ENCODE measurements around the gene ARRB1.

ARRB1 gene

DNA sequence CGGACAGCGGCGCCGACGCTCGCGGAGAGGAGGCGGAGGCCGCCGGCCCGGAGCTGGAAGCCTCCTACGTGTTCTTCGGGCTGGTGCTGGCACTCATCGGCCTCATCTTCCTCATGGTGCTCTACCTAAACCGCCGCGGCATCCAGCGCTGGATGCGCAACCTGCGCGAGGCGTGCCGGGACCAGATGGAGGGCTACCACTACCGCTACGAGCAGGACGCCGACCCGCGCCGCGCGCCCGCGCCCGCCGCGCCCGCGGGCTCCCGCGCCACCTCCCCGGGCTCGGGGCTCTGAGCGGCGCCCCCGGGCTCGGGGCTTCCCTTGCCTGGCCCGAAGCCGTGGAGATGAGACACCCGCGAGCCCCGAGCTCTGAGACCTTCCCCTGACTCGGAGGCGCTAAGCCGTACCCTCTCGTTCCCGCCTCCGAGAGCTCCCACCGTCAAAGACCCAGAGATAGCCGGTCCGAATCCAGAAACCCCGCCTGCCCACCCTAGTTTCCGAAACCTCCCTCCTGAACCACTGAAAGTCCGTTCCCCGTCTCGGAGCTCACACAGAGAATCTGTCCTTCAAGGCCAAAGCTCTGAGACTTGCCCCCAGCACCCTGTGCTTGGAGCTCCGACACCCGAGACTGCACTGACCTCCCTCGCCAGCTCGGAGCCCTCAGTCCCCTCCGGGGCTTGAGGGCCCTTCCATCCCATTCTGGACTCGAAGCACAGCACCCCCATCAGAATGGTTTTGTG, 109.4 kb downstream of the ARRB1 start:
- Histone ChIP-seq H3K9me2 (replicated peaks; ENCODE audit: insufficient read depth, low read length) (no peaks in the 10 kb centered on the region), H3K4me3 (ENCODE audit: low read length) (peak overlapping the region; percentile 56; the same call in 1 of the 2 replicates), H3K27ac (ENCODE audit: low read length) (no peak overlapping the region), H3K9me3 (replicated peaks; ENCODE audit: insufficient read depth, low read length) (no peaks in the 10 kb centered on the region), H3K4me1 (ENCODE audit: low read length) (0 out of 2 replicates have a peak, but pooled peaks cover 3% of the 10 kb centered on the region), H3K36me3 (replicated peaks; ENCODE audit: insufficient read depth, low read length) (no peaks in the 10 kb centered on the region), H4K20me1 (ENCODE audit: insufficient read depth, low read length) (0 out of 2 replicates have a peak, but pooled peaks cover 3% of the 10 kb centered on the region), H3K79me2 (ENCODE audit: low read length) (no peaks in the 10 kb centered on the region), H3K9ac (ENCODE audit: low read length) (no peak overlapping the region), H3K27me3 (replicated peaks; ENCODE audit: insufficient read depth, low read length) (peaks cover 66% of the 10 kb centered on the region), H2AFZ (ENCODE audit: low read length) (peak overlapping the region; percentile 67; the same call in 1 of the 2 replicates), H3F3A (ENCODE audit: insufficient read depth, low read length) (no peaks in the 10 kb centered on the region), H3K4me2 (ENCODE audit: low read depth, low read length) (peak overlapping the region; percentile 92)
- no peak for DNase-seq
- TF ChIP-seq EZH2 (optimal IDR thresholded peaks at IDR 0.05; ENCODE audit: low read depth, low read length) (no peak), EZH2phosphoT487 (IDR thresholded peaks at IDR 0.05; ENCODE audit: low read length) (no peak)
- TF ChIP-seq, protein P1, sequence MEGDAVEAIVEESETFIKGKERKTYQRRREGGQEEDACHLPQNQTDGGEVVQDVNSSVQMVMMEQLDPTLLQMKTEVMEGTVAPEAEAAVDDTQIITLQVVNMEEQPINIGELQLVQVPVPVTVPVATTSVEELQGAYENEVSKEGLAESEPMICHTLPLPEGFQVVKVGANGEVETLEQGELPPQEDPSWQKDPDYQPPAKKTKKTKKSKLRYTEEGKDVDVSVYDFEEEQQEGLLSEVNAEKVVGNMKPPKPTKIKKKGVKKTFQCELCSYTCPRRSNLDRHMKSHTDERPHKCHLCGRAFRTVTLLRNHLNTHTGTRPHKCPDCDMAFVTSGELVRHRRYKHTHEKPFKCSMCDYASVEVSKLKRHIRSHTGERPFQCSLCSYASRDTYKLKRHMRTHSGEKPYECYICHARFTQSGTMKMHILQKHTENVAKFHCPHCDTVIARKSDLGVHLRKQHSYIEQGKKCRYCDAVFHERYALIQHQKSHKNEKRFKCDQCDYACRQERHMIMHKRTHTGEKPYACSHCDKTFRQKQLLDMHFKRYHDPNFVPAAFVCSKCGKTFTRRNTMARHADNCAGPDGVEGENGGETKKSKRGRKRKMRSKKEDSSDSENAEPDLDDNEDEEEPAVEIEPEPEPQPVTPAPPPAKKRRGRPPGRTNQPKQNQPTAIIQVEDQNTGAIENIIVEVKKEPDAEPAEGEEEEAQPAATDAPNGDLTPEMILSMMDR (IDR thresholded peaks at IDR 0.05; ENCODE audit: low read length), result no peak

DNA sequence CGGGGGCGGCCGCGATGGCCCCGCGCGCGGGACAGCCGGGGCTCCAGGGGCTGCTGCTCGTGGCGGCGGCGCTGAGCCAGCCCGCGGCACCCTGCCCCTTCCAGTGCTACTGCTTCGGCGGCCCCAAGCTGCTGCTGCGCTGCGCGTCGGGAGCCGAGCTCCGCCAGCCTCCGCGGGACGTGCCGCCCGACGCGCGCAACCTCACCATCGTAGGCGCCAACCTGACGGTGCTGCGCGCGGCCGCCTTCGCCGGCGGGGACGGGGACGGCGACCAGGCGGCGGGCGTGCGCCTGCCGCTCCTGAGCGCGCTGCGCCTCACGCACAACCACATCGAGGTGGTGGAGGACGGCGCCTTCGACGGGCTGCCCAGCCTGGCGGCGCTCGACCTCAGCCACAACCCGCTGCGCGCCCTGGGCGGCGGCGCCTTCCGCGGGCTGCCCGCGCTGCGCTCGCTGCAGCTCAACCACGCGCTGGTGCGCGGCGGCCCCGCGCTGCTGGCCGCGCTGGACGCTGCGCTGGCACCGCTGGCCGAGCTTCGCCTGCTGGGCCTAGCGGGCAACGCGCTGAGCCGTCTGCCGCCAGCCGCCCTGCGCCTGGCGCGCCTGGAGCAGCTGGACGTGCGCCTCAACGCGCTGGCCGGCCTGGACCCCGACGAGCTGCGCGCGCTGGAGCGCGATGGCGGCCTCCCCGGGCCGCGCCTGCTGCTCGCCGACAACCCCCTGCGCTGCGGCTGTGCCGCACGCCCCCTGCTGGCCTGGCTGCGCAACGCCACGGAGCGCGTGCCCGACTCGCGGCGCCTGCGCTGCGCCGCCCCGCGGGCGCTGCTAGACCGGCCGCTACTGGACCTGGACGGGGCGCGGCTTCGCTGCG, 110.2 kb downstream of the ARRB1 start:
- peak overlapping the region; percentile 56; the same call in 1 of the 2 replicates for H3K4me3 ChIP-seq (ENCODE audit: low read length)
- H3K4me2 ChIP-seq (ENCODE audit: low read depth, low read length), result peak overlapping the region; percentile 92; the same call in 1 of the 2 replicates
- peaks cover 73% of the 10 kb centered on the region for H3K27me3 ChIP-seq (replicated peaks; ENCODE audit: insufficient read depth, low read length)
- no peaks in the 10 kb centered on the region for H3F3A ChIP-seq (ENCODE audit: insufficient read depth, low read length)
- peak; percentile 80 for DNase-seq
- no peaks in the 10 kb centered on the region for H3K9me2 ChIP-seq (replicated peaks; ENCODE audit: insufficient read depth, low read length)
- no peak overlapping the region for H3K27ac ChIP-seq (ENCODE audit: low read length)
- no peak overlapping the region for H3K9ac ChIP-seq (ENCODE audit: low read length)
- TF ChIP-seq, protein P1 (IDR thresholded peaks at IDR 0.05; ENCODE audit: low read length), result peak; percentile 50
- TF ChIP-seq EZH2 (optimal IDR thresholded peaks at IDR 0.05; ENCODE audit: low read depth, low read length) (no peak), EZH2phosphoT487 (IDR thresholded peaks at IDR 0.05; ENCODE audit: low read length) (no peak)
- H3K4me1 ChIP-seq (ENCODE audit: low read length), result 0 out of 2 replicates have a peak, but pooled peaks cover 3% of the 10 kb centered on the region
- no peaks in the 10 kb centered on the region for H3K79me2 ChIP-seq (ENCODE audit: low read length)
- no peaks in the 10 kb centered on the region for H3K36me3 ChIP-seq (replicated peaks; ENCODE audit: insufficient read depth, low read length)
- H3K9me3 ChIP-seq (replicated peaks; ENCODE audit: insufficient read depth, low read length), result no peaks in the 10 kb centered on the region
- H4K20me1 ChIP-seq (ENCODE audit: insufficient read depth, low read length), result 0 out of 2 replicates have a peak, but pooled peaks cover 3% of the 10 kb centered on the region
- H2AFZ ChIP-seq (ENCODE audit: low read length), result 0 out of 2 replicates have a peak overlapping the region, but pooled peaks have one; percentile 67

DNA sequence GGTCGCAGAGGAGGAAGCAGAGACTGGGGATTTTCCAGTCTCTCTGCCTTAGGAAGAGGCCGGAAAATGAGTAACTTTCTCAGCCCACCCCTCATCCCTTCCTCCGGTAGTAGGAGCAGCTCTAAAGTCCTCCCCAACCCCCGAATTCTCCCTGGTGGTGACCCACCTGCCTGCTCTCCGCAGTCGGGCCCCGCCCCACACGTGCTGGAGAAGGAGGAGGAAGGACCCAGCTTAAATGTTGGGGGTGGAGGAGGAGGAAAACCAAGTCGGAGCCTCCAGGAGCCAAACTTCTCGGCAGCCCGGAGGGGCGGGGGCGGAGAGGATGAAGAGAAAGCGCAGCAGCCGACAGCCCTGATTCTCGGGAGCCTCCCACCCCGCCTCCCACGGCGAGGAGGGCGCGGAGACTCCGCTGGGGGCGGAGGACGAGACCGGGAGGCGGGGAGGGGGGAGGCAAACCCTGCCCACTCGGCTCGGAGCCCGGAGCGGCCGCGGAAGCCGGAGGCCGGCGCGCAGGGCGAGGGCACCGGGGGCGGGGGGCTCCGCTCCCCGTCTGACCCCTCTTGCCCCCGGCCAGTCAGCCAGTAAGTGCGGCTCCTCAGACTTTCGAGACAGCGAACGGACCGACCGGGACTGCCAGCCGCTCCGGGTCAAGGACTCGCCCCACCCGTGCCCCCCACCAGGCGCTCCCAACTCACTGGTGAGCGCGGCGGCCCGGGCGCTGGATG, 111.0 kb downstream of the ARRB1 start, which contains the start of gene TPBGL:
Gene TPBGL (plus strand): TSS at position 464 of the 725 bp plus-strand sequence. CDS start 276 bp downstream, outside the sequence.
- Histone ChIP-seq H3K4me2 (ENCODE audit: low read depth, low read length) (no peak within 1 kb of the TSS), H3K9me2 (replicated peaks; ENCODE audit: insufficient read depth, low read length) (no peaks in the 10 kb centered on the region), H3K9me3 (replicated peaks; ENCODE audit: insufficient read depth, low read length) (no peaks in the 10 kb centered on the region), H3K27me3 (replicated peaks; ENCODE audit: insufficient read depth, low read length) (peaks cover 80% of the 10 kb centered on the region), H4K20me1 (ENCODE audit: insufficient read depth, low read length) (0 out of 2 replicates have a peak, but pooled peaks cover 3% of the 10 kb centered on the region), H3K4me3 (ENCODE audit: low read length) (no peak within 1 kb of the TSS), H3K79me2 (ENCODE audit: low read length) (no peaks in the 10 kb centered on the region), H2AFZ (ENCODE audit: low read length) (no peak within 1 kb of the TSS), H3K4me1 (ENCODE audit: low read length) (0 out of 2 replicates have a peak, but pooled peaks cover 3% of the 10 kb centered on the region), H3K27ac (ENCODE audit: low read length) (no peak within 1 kb of the TSS), H3K36me3 (replicated peaks; ENCODE audit: insufficient read depth, low read length) (no peaks in the 10 kb centered on the region), H3K9ac (ENCODE audit: low read length) (no peak within 1 kb of the TSS), H3F3A (ENCODE audit: insufficient read depth, low read length) (no peaks in the 10 kb centered on the region)
- no peak for DNase-seq
- TF ChIP-seq, protein P1 (IDR thresholded peaks at IDR 0.05; ENCODE audit: low read length), result no peak
- TF ChIP-seq EZH2phosphoT487 (IDR thresholded peaks at IDR 0.05; ENCODE audit: low read length), result no peak
- TF ChIP-seq EZH2 (optimal IDR thresholded peaks at IDR 0.05; ENCODE audit: low read depth, low read length), result peak; percentile 58
